Activated CD4-positive, alpha-beta T cell treated with anti-CD3 and anti-CD28 coated beads, Interleukin-2, amount 50 U/mL, for 4 hours (primary cell): Measurements from ENCODE around the gene HLA-B.
"Not testable (repeated sequence)": the region's sequence is repeated elsewhere in the genome, so short reads cannot be mapped to it uniquely, and the experiment has no call there.

ENCODE experiments used
- DNase-seq, 2 experiments: peaks; one replicate each; pipeline ENCODE4 v3.0.0-alpha.2; 2020

HLA-B gene

DNA sequence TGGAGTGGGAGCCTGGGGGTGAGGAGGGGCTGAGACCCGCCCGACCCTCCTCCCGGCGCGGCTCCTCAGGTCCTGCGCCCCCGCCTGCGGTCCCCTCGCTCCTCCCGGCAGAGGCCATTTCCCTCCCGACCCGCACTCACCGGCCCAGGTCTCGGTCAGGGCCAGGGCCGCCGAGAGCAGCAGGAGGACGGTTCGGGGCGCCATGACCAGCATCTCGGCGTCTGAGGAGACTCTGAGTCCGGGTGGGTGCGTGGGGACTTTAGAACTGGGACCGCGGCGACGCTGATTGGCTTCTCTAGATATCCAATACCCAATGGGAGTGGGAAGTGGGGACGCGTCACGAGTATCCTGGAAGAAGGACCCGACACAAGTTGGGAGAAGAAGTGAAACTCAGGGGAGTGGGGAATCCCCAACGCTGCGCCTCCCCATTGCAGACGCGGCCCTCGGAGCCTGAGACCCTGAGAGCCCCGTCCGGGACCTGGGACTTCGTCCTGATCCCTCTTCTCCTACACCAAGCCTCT, at the start of gene HLA-B:
TSS of gene HLA-B (minus strand) at position 234 of the 521 bp plus-strand sequence. CDS start at position 213, 21 bp downstream.
- peak; percentile 75 to 81 for DNase-seq

DNA sequence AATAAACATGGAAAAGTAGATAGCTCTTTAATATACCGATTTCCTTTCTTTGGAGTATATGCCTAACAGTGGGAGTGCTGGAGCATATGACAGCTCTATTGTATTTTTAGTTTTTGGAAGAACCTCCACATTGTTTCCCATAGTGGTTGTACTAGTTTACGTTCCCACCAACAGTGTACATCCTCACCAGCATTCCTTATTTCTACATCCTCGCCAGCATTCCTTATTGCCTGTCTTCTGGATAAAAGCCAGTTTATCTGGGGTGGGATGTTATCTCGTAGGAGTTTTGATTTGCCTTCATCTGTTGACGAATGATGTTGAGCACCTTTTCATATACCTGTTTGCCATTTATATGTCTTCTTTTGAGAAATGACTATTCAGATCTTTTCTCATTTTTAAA, 49.0 kb upstream of the HLA-B start:
- no peak for DNase-seq

DNA sequence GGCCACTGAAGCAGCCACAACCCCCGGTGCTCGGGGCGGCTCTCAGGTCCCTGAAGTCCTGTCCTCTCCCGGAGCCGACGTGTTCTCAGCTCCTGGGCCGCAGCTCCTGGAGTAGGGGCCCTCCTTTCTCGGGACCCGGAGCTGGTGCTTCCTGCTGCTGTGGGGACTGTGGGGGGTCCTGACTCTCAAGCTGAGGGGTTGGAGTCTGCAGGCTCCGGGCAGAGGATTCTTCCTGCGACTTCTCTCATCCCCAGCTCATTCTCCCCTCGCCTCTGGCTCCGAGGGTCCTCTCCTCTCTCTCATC, 47.0 kb upstream of the HLA-B start:
- not testable (repeated sequence) for DNase-seq

DNA sequence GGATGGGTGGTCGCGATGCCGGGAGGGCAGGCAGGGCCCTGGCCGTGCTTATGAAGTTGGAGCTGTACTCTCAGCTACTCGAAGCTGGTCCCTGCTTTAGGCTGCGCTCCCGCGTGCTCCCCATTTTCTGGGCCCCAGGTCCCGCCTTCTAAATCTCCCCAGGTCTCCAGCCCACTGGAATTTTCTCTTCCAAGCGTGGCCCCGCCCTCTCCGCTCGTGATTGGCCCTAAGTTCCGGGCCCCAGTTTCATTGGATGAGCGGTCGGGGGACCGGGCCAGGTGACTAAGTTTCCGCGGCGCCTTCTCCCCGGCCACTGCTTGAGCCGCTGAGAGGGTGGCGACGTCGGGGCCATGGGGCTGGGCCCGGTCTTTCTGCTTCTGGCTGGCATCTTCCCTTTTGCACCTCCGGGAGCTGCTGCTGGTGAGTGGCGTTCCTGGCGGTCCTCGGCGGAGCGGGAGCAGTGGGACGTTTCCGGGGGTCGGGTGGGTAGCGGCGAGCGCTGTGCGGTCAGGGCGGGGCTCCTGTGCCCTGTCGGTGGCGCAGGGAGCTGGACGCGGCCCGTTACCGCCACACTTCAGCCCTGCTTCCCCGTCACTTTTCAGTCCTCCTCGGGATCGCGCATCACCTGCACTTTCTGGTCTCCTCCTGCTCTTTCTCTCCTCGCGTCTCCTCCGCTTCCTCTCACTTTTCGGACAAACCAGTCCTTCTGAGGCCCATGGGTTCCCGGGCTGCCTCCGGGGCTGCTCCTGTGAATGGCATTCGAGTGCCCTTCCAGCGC, 46.5 kb upstream of the HLA-B start, which contains the start of gene MICA:
TSS of gene MICA (plus strand) at position 313 of the 778 bp plus-strand sequence. CDS start at position 351, 38 bp downstream.
- DNase-seq: peak; percentile 46 to 50

DNA sequence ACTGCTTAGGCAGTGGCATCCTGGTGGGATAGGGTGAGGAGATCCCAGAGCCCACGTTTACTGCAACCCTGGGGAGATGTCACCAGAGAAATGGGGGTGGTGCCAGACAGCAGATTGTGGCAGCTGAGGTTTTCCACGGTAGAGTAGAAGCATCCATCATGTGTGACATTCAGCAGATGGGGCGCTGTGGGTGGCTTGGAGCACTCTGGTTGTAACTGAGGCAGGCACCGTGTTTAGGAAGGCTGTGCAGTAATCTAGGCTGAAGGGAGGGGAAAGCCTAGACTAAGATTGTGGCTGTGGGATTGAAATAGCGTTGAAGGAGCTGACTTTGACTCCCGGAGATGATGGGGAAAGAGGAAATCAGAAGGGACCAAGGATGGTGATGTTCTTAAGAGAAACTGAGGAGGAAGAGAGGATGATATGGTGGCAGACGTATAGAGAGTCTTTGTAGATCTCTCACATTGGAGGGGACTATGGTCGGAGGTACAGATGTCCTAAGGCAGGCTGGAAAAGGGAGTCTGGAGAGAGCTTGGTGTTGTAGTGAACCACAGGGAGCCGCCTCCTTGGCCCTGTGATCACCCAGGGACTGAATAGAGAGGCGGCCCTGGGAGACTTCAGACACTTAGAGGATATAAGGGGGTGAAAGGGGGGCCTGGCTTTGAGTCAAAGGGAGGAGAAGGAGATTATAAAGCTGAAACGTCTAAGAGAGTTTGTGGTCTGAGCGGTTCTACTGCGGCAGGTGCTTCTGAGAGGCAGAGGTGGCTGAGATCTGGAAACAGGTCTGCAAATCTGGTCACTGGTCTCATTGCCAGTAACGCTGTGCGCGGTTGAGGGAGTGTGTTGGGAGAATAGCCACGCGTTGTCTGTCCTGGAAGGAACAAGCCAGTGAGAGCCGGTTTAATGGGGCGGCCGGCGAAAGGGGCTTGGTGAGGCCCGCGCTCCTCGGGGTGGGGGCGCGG, 45.6 kb upstream of the HLA-B start:
- peak; percentile 26 to 37 for DNase-seq

DNA sequence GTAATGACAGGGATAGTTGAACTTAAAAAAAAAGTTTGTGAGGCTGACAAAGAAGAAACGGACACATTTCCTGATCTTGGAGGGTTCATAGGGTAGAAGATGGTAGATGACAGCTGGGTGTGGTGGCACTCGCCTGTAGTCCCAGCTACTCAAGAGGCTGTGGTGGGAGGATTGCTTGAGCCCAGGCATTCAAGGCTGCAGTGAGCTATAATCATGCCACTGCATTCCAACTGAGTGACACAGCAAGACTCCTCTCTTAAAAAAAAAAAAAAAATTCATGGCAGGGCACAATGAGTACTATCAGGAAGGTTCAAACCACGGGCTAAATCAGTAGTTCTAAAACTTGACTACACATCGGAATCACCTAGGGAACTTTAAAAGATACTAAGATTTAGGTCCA, 44.4 kb upstream of the HLA-B start:
- DNase-seq: no peak

DNA sequence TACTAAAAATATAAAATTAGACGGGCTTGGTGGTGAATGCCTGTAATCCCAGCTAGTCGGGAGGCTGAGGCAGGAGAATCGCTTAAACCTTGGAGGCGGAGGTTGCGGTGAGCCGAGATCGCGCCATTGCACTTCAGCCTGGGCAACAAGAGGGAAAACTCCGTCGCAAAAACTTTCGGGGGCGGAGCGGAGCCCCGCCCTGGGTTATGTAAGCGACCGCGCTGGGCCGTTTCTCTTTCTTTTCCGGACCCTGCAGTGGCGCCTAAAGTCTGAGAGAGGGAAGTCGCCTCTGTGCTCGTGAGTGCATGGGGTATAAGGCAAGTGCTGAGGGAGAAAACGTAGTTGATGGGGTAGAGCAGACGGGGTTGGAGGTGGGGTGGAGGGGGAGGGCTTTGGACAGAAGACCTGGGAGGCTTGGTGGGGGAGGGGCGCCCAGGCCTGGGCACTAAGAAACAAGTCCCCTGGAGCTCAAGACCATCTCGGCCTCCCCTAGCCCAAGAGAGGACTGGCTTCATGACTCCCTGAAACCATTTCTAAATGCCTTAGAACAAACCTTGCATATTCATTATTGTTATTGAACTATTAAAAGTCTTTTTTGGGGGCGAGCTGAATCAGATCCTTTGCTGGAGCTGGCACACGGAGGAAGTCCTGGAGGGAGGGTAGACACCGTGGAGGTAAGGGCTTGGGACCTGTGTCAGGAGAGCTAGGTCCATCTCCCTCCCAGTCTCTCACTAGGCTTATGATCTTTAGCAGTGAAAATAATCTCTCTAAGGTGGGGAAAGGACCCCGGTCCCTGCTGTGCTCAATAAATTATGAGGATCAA, 43.7 kb upstream of the HLA-B start:
- DNase-seq: peak; percentile 65 to 69

DNA sequence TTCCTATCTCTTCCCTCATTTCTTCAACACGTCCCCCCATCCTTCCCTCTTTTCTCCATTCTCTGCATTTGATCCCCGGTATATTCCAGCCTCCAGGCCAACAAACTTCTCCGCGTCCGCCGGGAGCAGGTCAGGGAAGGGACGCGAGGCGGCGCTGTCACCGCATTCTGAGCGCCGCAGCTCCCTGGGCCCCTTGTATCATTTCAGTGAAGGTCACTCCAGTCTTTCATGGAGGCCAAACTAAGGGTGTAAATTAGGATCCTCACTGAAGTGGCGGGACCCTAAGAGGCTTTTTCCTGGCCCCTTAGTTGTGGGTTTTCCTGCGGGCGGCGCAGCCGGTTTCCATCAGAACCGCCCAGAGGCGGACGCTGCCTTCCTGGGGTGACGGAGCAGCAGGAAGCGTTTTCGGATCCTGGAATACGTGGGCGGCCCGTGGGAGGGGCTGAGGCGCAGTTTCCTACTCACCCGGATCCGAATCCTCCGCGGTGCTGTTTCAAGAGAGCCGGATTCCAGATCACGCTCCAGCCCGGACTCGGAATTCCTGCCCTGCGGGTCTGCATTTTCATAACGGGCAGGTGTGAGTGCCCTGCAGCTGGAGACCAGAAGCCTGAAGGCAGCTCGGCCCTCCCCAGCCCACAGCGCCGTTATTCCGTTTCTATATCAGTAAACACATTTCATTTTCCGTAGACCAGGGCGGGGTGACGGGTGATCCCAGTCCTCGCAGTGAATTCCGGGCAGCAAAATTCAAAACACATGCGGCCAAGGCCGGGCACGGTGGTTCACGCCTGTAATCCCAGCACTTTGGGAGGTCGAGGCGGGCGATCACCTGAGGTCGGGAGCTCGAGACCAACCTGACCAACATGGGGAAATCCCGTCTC, 42.8 kb upstream of the HLA-B start:
- peak; percentile 67 to 70 for DNase-seq

DNA sequence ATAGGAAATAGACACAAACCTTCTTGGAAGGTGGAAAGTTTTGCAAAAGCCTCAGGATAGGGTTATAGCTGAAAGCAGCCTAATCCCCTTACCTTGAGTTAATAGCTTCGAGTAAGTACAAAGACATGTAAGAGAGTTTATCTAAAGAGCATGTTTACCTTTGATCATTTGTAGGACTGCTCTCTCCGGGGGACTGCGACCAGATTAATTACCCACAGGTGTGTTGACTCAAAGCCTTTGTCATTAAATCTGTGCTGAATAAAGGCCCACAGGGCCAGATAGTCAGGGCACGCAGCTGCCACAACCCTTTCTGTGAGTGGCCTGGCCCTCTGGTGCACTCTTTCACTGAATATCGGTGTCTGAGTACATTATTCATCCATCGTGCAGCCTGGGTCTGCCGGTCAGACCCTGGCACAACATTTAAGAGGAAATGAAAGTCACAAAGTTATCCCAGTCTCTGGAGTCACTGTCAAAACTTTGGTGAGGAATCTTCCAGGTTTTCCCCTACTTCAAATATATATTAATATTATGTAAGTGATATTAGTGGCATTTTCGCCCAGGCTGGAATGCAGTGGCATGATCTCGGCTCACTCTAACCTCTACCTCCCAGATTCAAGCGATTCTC, 41.0 kb upstream of the HLA-B start:
- no peak for DNase-seq

DNA sequence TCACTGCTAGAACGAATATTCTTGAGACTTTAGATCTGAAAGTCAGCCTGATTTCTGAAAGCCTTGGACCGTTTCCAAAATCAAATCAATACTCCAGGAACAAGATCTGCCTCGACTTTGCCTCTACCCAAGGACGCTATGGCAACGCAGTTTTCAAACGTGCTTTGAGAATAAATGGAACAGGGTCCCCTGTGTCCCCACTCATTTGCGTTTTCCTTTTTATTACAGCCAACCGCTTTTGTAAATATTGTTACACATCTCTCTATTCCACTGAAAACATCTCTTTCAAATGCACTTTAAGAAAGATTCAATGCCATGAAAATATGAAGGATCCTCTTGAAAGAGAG, 40.1 kb upstream of the HLA-B start:
- DNase-seq: not testable (repeated sequence)

DNA sequence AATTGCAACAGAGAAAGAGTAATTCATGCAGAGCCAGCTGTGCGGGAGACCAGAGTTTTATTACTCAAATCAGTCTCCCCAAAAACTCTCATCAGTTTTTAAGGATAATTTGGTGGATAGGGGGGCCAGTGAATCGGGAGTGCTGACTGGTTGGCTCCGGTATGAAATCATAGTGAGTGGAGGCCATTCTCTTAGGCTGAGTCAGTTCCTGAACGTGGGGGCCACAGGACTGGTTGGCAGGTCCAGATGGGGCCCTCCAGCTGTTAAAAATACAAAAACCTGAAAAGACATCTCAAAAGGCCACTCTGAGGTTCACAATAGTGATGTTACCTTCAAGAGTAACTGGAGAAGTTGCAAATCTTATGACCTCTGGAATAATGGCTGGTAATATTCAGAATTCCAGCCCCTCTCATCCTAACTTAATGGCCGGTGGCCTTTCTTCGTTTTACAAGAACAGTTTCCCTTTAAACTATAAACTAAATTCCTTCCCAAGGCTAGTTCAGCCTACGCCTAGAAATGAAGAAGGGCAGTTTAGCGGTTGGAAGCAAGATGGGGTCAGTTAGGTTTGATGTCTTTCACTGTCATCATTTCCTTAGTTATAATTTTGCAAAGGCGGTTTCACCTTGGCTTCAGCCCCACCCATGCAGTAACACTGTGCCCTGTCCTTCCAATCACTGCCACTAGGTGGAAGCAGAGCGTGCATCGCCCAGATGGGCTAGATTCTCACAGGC, 39.6 kb upstream of the HLA-B start:
- DNase-seq: peak; percentile 85 to 91

DNA sequence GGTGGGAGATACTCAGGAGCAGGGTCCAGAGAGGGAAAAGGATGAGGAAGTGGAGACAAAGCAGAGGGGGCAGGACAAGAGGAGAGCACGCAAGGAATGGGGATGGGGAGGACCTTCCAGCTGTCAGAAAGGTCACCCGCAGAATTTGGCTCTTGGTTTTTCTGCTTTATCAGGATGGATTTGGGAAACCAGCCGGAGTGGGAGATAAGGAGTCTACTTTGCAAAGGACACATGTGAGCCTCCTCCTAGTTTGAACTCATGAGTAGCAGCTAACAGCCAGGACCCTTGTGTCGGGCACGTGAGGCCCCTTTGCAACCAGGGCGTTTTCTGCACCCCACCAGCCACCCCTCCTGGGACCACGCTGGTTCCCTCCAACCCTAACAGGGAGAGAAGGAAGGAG, 38.9 kb upstream of the HLA-B start:
- no peak for DNase-seq

DNA sequence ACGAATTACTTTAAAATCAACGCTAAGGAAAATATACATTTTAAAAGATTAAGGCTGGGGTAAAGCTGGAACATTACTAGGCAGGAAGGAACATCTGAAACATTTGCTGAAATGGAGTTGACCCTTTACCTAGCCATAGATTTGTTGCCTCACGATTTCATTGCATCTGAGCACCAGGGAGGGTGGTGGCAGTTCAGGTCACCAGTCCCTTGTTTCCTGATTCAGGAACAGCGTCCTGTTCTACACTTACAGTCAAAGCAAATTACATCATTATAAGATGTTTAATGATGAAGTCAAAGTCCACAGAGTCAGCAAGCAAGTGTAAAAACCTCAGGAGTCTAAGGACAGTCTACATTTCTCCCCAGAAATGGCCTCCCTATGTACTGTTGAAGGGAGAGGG, 37.4 kb upstream of the HLA-B start:
- DNase-seq: no peak

DNA sequence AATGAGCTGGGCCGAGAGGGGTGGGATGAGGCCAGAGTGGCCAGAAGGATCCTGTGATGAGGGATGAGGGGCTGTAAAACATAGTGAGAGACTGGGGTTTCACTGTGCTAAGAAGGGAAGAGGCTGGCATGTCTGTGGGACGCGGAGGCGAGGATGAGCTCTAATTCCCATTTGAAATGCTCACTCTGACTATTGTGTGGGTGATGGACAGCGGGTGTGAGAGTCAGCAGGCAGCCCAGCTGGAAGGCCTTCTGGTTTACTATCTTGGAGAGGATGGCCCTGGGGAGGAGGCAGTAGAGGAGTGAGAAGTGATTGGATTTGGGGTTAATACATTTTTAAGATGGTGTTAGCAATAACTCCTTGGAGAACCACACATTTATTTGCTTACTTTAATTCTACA, 37.0 kb upstream of the HLA-B start:
- no peak for DNase-seq

DNA sequence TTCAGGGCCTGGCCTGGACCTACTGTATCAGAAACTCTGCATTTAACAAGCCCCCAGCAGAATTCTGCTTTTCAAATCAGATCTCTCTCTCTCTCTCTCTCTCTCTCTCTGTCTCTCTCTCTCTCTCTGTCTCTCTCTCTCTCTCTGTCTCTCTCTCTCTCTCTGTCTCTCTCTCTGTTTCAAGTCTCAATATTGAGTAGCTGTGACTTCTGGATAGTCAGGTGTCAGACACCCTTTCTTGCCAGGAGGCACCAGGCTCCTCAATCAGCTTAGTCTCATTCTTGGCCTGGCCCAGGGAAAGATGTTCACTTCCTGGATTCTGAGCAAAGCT, 32.8 kb upstream of the HLA-B start:
- DNase-seq: not testable (repeated sequence)

DNA sequence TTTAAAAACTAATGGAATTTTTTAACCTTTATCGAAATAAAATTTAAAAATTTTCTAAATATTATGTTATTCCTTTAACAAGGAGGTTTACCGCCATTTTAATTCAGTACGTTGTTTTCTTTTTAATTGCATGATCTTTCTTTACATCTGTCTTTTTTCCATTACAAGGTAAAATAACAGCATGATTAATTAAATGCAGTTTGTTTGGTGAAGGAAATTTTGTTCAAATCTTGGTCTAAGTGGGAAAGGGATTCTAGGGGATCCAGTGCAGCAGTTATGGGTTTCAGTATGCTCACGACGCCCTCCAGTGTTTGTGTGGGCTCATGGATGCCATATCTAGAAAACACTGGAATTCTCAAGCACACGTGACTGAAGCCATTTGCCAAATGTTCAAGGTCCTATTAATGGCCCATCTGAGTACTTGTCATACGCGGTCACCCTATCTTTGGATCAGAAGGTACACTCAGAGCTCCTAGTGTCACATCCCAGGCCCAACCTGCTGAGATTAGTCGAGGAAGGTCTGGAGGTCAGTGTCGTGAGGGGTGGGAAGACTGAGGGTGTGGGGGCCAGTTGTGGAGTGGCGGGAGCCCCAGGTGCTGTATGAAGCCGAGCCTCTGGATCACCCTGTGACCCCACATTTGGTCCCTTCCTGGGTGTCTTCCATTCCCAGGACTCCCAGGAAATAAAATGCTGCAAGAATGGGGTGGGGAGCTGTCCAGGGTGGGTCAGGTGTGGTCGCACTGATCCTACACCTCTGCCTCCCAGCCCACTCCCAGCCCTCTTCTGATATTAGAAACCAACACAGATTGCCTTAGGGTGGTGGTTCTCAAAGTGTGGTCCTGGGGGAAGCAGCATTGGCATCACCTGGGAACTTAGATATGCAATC, 32.2 kb upstream of the HLA-B start:
- DNase-seq: not testable (repeated sequence)

DNA sequence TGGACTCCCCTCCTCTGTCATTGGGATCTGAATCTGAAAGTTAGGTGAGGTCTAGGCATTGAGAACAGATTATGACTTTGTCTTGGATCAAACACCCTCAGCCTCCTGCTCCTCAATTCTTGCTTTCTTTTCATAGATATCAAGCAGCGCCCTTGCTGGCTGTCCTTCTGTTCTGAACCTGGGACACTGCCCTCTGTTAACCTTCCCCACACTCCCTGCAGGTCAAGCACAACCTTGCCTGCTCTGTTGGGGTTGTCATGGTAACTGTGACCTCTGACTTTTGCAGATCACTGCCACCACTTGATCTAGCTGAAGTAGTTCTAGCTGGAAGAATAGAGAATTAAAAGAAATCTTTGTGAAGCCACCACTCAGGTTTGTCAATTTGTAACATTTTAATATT, 30.0 kb upstream of the HLA-B start:
- no peak for DNase-seq

DNA sequence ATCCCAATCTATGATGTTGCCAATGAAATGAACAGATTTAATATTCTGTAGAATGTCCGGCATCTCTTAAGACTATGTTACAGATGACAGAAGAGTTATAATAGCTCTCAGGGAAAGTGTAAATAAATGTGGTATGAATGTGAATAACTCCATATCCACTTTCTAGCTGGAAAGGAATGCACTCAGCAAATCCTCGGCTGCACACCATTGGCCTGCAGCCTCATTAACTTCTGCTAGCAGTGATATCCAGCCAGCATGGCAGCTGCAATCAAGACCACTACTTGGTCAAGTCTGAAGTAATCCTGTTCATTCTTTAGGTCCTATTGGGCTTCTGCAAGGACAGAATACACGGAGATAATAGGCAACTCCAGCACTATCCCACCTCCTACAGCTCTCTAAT, 29.1 kb upstream of the HLA-B start:
- no peak for DNase-seq

DNA sequence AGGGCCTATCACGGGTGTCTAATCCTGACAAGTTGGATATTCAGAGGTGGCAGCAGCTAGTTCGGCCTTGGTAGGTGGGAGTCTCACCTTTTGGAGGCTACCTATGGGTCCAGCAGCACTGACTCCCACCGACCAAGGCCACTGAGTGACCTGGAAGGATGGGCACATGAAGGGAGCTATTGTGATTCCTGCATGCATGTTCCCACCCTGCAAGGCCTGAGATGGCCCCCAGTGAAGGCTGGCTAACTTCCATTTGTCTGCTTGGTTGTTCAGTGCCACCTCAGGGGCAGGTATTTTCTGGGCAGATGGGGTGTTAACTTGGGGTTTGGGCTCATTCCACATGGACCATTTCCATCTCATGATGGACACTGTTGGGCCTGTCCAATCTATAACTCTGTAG, 28.1 kb upstream of the HLA-B start:
- DNase-seq: no peak

DNA sequence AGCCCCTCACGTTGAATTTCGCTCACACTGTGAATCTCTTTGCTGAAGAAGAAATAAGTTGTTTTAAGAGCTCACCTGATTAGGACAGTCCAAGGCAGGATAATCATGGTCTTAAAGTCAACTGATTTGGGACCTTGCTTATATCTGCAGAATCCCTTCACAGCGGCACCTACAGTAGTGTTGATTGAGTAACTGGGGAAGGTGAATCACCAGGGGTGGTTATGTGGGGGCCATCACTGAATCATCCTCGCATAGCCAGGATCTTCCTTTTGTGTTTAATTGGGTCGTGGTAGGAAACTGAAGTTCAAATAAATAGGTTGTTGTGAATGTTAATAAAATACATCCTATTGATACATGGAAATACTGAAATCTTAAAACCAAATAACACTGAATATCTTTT, 26.2 kb upstream of the HLA-B start:
- no peak for DNase-seq
